ENCODE results near the gene NHEJ1.

NHEJ1 gene

GRCh38 chr2:219087848-219088247 lies 72.8 kb downstream of the NHEJ1 start:
- Histone ChIP-seq H3K36me3 (no peaks in the 10 kb centered on the region), H3K27me3 (ENCODE audit: insufficient read depth, low read depth, severe bottlenecking) (no peaks in the 10 kb centered on the region), H3K4me3 (ENCODE audit: low read depth, low read length) (no peak overlapping the region), H3K9me3 (ENCODE audit: severe bottlenecking) (no peaks in the 10 kb centered on the region), H3K27ac (peak overlapping the region; percentile 63)
- DNase-seq, result no peak
- TF ChIP-seq CTCF (IDR thresholded peaks at IDR 0.05; ENCODE audit: low read depth, low read length), result no peak

- peak; percentile 74 for DNase-seq
- TF ChIP-seq CTCF (IDR thresholded peaks at IDR 0.05; ENCODE audit: low read depth, low read length), result no peak
- H3K9me3 ChIP-seq (ENCODE audit: severe bottlenecking), result no peaks in the 10 kb centered on the region
Observed at GRCh38 chr2:219087361-219087760, 73.3 kb downstream of the NHEJ1 start.

GRCh38 chr2:219086196-219086595 lies 74.4 kb downstream of the NHEJ1 start:
- no peaks in the 10 kb centered on the region for H3K36me3 ChIP-seq
- H3K9me3 ChIP-seq (ENCODE audit: severe bottlenecking), result no peaks in the 10 kb centered on the region
- H3K27me3 ChIP-seq (ENCODE audit: insufficient read depth, low read depth, severe bottlenecking), result no peaks in the 10 kb centered on the region
- H3K4me3 ChIP-seq (ENCODE audit: low read depth, low read length), result no peak overlapping the region
- DNase-seq, result no peak
- TF ChIP-seq CTCF (IDR thresholded peaks at IDR 0.05; ENCODE audit: low read depth, low read length), result no peak
- H3K27ac ChIP-seq, result no peak overlapping the region

More at GRCh38 chr2:219087361-219087760, 73.3 kb downstream of the NHEJ1 start:
- Histone ChIP-seq H3K27ac (peak overlapping the region; percentile 63), H3K27me3 (ENCODE audit: insufficient read depth, low read depth, severe bottlenecking) (no peaks in the 10 kb centered on the region), H3K36me3 (no peaks in the 10 kb centered on the region), H3K4me3 (ENCODE audit: low read depth, low read length) (no peak overlapping the region)

GRCh38 chr2:219084791-219085190 lies 75.8 kb downstream of the NHEJ1 start:
- Histone ChIP-seq H3K4me3 (ENCODE audit: low read depth, low read length) (no peak overlapping the region), H3K36me3 (no peaks in the 10 kb centered on the region), H3K27ac (no peak overlapping the region), H3K9me3 (ENCODE audit: severe bottlenecking) (no peaks in the 10 kb centered on the region), H3K27me3 (ENCODE audit: insufficient read depth, low read depth, severe bottlenecking) (no peaks in the 10 kb centered on the region)
- TF ChIP-seq CTCF (IDR thresholded peaks at IDR 0.05; ENCODE audit: low read depth, low read length), result no peak
- DNase-seq, result no peak

GRCh38 chr2:219082332-219082958 lies 78.2 kb downstream of the NHEJ1 start:
- Histone ChIP-seq H3K27ac (no peak overlapping the region), H3K36me3 (no peaks in the 10 kb centered on the region; the same call in 1 of the 2 replicates), H3K27me3 (ENCODE audit: insufficient read depth, low read depth, severe bottlenecking) (no peaks in the 10 kb centered on the region), H3K9me3 (ENCODE audit: severe bottlenecking) (no peaks in the 10 kb centered on the region), H3K4me3 (ENCODE audit: low read depth, low read length) (no peak overlapping the region)
- no peak for TF ChIP-seq CTCF (IDR thresholded peaks at IDR 0.05; ENCODE audit: low read depth, low read length)
- no peak for DNase-seq
